GM13977 (cell line): ENCODE data around the gene RPL12.

Experiments used
- DNase-seq: peaks from one replicate; pipeline ENCODE4 v3.0.0; 2012; ENCODE audit warnings: low spot score
- CTCF ChIP-seq: IDR thresholded peaks from 2 replicates; pipeline ENCODE4 v1.5.1; 2012; ENCODE audit warnings: mild to moderate bottlenecking, control low read depth; ENCODE audit not compliant: insufficient read depth; ENCODE audit errors: extremely low read depth, missing control alignments
- in situ Hi-C: fragments of 300-500 bp; cut with MboI; formaldehyde crosslinking; loops from one replicate; pipeline ENCODE4 v1.12.0; 2022; ENCODE audit warnings: low sequenced_read_pairs, low pct_unique_long_range_greater_than_20kb, mixed read lengths, inconsistent platforms; ENCODE audit not compliant: unreplicated experiment

The RPL12 gene

DNA sequence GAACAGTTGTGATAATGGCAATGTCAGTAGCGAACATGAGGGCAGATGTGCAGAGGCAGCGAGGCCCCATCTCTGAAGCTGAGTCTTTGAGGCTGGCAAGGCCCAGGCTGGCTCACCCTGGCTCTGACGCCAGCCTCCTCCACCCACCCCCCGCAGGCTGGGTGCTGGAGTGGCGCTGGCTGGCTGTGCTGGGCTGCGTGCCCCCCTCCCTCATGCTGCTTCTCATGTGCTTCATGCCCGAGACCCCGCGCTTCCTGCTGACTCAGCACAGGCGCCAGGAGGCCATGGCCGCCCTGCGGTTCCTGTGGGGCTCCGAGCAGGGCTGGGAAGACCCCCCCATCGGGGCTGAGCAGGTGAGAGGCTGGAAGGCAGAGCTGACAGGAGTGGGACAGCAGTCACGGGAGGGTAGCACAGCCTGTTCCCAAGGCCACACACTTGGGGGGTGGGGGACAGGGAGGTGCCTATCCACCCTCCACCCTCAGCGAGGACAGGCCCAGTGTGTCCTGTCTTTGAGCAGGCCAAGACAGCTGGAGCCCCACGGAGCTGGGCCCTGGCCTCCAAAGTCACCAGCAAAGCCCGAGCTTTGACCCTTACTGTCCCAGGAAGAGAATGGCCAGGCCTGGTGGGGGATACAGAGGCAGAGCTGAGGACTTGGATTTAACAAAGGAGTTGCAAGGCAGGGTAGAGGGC, 48.7 kb downstream of the RPL12 start:
- in situ Hi-C loops: no loop called here
- no peak for DNase-seq
- TF ChIP-seq CTCF: no peak

DNA sequence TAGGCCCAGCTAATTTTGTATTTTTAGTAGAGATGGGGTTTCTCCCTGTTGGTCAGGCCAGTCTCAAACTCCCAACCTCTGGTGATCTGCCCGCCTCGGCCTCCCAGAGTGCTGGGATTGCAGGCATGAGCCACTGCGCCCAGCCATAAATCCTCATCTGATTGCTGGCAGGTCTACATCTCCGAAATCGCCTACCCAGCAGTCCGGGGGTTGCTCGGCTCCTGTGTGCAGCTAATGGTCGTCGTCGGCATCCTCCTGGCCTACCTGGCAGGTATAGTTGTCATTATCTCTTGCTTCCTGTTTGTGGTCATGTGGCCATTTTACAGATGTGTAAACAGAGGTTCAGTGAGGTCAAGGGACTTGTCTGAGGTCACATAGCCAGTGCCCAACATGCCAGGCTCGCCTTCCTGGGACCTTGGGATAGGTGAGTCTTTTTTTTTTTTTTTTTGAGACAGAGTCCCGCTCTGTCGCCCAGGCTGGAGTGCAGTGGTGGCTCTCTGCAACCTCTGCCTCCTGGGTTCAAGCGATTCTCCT, 51.4 kb downstream of the RPL12 start:
- in situ Hi-C loops: no loop called here
- TF ChIP-seq CTCF: no peak
- DNase-seq: no peak

DNA sequence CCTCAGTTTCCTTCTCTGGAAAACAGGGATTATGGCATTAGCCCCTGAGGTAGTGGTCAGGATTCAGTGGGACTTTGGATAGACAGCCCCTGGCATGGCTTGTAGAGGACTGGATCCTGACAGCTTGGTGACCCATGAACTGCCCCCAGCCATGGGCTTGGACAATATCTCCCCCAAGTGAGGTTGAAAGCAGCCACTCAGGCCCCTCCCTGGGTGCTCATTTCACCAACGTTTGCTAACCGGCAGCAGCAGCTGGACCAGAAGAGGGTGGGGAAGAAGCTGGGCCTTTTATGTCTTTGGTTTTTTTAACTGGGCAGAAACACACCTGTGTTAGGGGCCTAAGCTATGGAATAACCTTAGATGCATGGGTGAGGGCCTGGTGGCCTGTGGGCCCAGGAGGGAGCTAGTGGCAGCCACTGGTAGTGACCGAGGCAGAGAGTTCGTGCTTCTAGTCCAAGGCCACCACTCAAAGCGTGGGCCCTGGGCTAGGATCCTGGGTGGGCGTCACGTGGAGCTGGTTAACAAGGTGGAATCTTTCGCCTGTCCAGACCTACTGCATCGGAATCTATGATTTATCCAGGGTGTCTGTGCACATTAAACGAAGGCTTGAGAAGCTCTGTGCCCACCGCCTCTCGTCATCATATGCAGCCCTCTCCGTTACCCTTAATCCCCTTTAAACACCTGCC, 52.3 kb downstream of the RPL12 start:
- TF ChIP-seq CTCF: no peak
- in situ Hi-C loops: no loop called here
- no peak for DNase-seq

DNA sequence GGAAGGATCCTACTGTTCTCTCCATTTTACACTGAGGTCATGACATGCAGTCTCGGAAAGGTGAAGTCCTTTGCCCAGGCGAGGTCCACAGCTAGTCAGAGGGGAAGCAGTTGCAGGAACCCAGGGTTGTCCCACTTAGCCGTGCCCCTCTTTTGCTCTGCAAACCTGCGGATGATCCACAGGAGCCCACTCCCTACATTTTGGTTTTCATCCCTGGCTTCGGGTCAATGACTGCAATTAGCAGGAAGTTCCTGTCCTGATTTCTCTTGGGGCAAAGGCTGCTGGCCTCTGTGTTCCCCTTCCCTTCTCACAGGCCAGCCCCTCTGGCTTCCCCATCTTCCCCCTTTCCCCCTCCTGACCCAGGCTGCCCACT, 52.9 kb downstream of the RPL12 start:
- DNase-seq: no peak
- no peak for TF ChIP-seq CTCF
- in situ Hi-C loops: no loop called here
